ENCODE measurements around the gene SLC35F4.

The SLC35F4 gene

DNA sequence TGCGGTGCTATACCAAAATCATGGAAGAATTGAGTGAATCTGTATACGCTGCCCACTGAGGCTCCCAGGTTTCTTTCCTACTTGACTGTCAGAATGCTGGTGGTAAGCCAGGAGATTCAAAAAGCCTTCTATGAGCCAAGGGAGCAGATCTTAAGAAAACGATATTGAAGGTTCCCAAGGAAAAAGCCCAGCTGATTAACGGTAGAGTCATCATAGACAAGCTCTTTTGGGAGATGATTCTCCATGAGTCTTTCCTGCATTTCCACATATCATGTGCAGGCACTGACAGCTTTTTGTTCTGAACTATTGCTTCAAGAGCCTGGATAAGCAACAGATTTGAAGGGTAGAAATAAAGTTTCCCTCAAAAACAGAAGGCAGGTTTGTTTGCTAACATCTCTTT, 17.5 kb downstream of the SLC35F4 start:
- no peak for DNase-seq (ENCODE audit: low read depth)

GRCh38 chr14:57847706-57848105, 18.2 kb downstream of the SLC35F4 start:
- no peak for DNase-seq (ENCODE audit: low read depth)

GRCh38 chr14:57847096-57847495, 18.8 kb downstream of the SLC35F4 start:
- peak; percentile 67 for DNase-seq (ENCODE audit: low read depth)

- peak; percentile 10 for DNase-seq (ENCODE audit: low read depth)
Measured at GRCh38 chr14:57846596-57846995, 19.3 kb downstream of the SLC35F4 start.

DNA sequence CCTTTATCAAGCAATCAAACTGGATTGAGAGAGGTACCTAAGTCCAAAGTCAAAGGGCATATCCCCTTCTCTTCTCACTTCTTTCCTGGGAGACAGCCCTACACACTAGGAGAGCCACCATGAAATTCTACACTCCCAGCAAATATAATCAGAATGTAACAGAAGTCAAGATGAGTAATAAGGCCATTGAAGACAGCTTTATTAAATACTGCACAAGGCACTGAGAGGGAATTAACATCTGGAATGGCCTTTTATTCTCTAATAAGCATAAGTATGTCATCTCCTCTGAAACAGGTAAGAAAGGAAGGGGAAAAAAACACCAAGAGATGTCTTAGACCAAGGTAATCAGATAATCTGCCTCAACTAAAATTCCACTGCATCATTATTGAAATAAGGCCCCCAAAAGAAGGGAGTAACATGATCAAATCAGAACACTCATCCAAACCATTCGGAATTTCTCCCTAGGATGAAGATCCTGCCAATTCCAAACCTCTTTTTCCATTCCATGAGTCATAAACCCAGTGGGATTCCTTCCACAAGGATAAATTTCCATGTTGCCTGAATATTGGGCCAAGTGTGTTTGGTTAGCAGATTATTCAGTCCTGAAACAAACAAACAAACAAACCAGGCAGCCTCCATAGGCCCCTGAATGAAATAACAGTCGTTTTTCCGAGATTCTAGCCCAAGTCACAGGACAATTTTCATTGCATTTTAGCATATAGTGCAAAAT, 19.9 kb downstream of the SLC35F4 start:
- peak; percentile 9 for DNase-seq (ENCODE audit: low read depth)

DNA sequence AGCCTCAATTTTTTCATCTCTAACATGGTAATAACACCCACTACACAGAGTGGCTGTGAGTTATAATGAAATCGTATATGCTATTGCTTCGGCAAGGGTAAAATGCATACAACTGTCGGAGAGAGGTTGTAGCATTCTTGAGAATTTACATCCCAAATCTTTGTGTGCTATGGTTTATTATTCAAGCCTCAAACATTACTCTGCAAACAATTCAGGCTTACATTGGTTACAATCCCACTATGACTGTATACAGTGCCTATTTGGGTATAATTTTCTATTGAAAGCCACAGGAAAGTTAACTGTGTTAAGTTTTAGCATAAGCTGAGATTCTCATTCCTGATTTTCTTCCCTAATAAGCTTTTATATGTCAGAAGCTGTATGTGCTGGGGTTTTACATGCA, 20.6 kb downstream of the SLC35F4 start:
- no peak for DNase-seq (ENCODE audit: low read depth)

- no peak for DNase-seq (ENCODE audit: low read depth)
Measured at GRCh38 chr14:57837267-57837666, 28.6 kb downstream of the SLC35F4 start.

DNA sequence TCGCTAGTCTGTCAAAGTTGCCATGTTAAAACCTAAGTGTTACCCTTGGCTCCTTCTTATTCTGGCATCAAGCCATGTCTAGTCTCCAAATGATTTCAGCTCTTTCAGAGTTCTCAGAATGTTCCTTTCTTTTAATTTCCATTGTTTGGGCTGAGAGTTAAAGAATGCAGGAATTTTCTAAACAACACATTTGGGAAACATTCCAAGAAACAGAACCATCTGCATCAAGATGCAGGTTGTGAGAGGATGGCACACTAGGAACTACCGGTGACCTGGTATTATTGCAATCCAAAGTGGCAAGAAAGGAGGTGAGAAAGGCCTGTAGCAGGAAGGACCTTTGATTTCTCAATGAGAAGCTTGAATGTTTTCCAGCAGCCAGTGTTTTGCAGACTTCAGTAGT, 30.1 kb downstream of the SLC35F4 start:
- DNase-seq (ENCODE audit: low read depth) = no peak

DNA sequence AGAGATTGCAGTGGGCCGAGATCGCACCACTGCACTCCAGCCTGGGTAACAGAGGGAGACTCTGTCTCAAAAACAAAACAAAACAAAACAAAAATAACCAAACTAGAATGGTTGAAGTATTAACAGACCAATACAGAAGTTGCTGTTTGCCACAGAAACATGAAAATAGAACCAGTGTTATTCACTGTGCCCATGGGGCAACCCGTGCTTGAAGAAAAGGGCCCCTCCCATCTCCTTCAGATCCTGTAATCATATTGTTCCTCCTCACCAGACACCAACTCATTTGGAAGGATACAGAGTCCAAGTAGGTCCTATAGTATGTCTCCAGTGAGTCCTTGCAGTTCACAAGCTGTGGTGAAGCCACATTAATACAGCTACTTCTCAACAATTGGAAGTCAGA, 30.9 kb downstream of the SLC35F4 start:
- no peak for DNase-seq (ENCODE audit: low read depth)

DNA sequence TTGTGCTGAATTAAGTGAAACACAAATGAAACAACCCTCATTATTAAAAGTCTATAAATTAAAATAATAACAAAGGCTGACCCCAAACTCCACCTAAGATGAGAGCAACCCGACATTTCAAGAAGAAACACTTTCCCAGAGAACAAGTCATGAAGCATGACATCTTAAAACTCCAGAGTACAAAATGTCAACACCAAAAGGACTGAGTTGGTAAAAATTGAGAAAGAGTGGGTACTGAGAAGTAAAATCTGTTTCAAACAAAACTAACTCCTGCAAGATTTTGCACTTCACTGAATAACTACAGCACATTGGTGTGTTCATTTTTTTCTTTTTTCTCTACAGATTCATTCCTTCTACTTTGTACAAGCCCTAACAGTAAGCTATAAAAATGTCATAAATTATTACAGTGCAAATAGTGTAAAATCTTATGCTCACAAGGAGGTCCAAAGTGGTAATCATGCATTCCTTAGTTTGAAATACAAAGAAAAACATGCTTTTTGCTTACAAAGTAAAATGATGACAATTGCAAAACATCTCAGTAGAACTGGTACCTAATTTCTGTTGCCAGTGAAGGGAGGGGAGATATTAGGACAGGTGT, 31.8 kb downstream of the SLC35F4 start:
- no peak for DNase-seq (ENCODE audit: low read depth)

GRCh38 chr14:57833323-57833722, 32.6 kb downstream of the SLC35F4 start:
- peak; percentile 85 for DNase-seq (ENCODE audit: low read depth)

DNA sequence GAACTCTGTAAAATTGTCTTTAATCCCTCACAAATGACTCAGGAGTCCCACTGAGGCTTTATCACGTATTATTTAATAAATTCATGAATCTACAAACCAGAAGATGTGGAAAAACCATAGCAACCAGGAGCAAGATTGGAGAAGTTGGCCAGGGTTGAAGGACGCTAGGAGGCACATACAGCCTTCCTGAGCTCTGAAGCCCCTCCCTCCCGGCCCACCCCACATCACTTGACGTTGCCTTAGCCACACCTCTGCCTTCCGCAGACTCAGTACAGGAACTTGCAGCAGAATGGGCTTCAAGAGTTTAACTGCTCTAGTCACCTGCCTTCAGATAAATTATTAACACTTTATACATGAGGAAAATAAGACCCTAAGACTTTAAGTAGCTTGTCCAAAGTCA, 33.9 kb downstream of the SLC35F4 start:
- no peak for DNase-seq (ENCODE audit: low read depth)

GRCh38 chr14:57828713-57829112, 37.2 kb downstream of the SLC35F4 start:
- DNase-seq (ENCODE audit: low read depth) = no peak

GRCh38 chr14:57823015-57823660, 42.8 kb downstream of the SLC35F4 start:
- no peak for DNase-seq (ENCODE audit: low read depth)

DNA sequence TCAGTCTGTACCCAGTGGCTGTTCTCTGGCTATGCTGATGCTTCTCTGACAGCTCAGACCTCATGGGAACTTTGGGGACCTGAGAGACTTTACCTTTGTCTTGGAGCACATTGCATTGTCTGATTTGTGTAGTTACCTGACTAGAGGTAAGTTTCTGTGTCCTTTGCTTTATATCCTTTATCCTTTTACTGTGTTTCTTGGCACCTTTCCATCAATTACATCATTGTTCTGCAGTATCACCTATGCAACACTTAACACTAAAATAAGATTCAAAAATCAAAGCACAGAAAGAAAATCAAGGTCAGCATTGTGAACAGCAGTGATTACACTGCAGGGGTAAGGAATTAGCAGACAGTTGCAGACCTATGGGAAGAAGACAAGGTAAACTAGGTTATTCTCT, 43.8 kb downstream of the SLC35F4 start:
- no peak for DNase-seq (ENCODE audit: low read depth)

- no peak for DNase-seq (ENCODE audit: low read depth)
Measured at GRCh38 chr14:57820581-57820980, 45.3 kb downstream of the SLC35F4 start.

DNA sequence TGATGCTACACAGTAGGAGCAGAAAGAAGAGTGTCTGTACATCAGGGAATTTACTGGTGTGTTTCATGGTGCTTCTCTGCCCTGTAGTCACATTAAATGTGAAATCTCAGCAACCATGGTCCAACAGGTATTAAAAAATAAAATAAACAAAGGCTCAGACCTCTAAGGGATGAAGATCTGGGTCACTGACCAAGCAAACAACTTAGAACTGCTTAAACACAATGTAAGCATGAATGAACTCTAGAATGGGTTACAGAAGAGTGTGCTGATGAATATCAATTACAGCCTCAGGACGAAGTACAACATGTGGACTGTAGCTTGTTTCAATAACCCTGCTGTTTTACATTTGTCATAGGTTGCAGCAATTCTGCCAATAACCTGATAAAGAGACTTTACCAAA, 47.4 kb downstream of the SLC35F4 start:
- no peak for DNase-seq (ENCODE audit: low read depth)

- DNase-seq (ENCODE audit: low read depth) = no peak
Measured at GRCh38 chr14:57816568-57817284, 49.2 kb downstream of the SLC35F4 start.

GRCh38 chr14:57814726-57815125, 51.2 kb downstream of the SLC35F4 start:
- no peak for DNase-seq (ENCODE audit: low read depth)

DNA sequence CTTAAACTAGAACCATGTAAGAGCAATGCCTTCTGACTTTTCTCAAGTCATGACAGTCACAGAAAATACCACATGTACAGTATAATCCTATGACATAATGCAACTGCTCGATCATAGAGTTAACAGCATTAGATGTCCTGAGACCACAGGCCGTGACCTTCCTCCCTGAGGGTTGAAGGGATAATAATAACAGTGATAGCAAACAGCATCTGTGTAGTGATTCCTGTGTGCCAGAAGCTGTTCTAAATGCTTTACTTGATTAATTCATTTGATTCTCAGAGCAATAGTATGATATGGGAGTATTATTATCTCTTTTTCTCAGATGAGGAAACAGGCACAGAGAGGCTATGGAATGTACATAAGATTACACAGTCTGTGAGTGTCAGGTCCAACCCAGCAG, 53.2 kb downstream of the SLC35F4 start:
- DNase-seq (ENCODE audit: low read depth) = no peak

GRCh38 chr14:57811998-57812546, 53.8 kb downstream of the SLC35F4 start:
- DNase-seq (ENCODE audit: low read depth) = no peak

GRCh38 chr14:57809808-57810207, 56.1 kb downstream of the SLC35F4 start:
- no peak for DNase-seq (ENCODE audit: low read depth)

DNA sequence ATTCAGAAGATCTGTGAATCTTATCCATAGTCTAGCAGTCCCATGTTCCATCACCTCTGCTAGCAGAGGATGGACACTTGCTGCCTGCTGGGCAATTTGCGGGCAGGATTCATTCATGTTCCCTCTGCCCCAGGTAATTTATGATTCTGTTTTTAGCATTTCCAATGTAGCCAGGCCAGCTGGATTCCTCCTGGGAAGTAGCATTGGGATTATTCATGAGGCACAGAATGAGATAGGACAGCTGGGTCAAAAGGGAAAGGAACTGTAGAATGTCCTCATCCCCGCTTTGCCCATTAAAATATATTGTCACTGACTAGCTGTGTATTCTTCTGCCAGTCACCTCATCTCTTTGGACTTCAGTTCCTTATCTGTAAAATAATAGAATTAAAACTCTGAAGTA, 68.7 kb downstream of the SLC35F4 start:
- DNase-seq (ENCODE audit: low read depth) = no peak

Measured in fibroblast of the conjunctiva (primary cell).